Measurements from ENCODE around the gene SULT1C2.
"Not testable (repeated sequence)": the region's sequence is repeated elsewhere in the genome, so short reads cannot be mapped to it uniquely, and the experiment has no call there.

SULT1C2 gene

GRCh38 chr2:108355906-108356734 lies 67.4 kb downstream of the SULT1C2 start:
- no peak for DNase-seq

- not testable (repeated sequence) for DNase-seq
Measured at GRCh38 chr2:108359336-108359735, 70.6 kb downstream of the SULT1C2 start.
